K562 (cell line): ENCODE measurements around the gene TXNRD2. TPM values are rescaled to one million over a fixed set of nuclear protein-coding genes. Genes with fewer than 3 reads are reported as not detected.

ENCODE experiments used
- CHD2 ChIP-seq: IDR thresholded peaks from 2 replicates; pipeline ENCODE4 v1.6.1; 2011; ENCODE audit warnings: low read depth, low read length
- ETV5 ChIP-seq: sonication (generic); formaldehyde crosslinking; IDR thresholded peaks from 2 replicates; pipeline ENCODE4 v1.4.0; 2020; ENCODE audit warnings: low read depth, mild to moderate bottlenecking, missing genetic modification reagents
- FOXK1 ChIP-seq: sonication (generic); formaldehyde crosslinking; IDR thresholded peaks from 2 replicates; pipeline ENCODE4 v1.8.0; 2022; ENCODE audit warnings: missing genetic modification reagents, mild to moderate bottlenecking, borderline replicate concordance
- HDGF ChIP-seq: fragments of 450-650 bp; IDR thresholded peaks from 2 replicates; pipeline ENCODE4 v1.6.1; 2016
- IFI16 ChIP-seq: fragments of 250-450 bp; sonication (Bioruptor Pico); IDR thresholded peaks from 2 replicates; pipeline ENCODE4 v2.1.2; 2022; ENCODE audit warnings: mild to moderate bottlenecking, inconsistent platforms
- LCOR ChIP-seq: sonication (generic); formaldehyde crosslinking; IDR thresholded peaks from 2 replicates; pipeline ENCODE4 v1.8.0; 2022; ENCODE audit warnings: mild to moderate bottlenecking, missing genetic modification reagents
- MXI1 ChIP-seq: IDR thresholded peaks from 2 replicates; pipeline ENCODE4 v1.6.1; 2011; ENCODE audit warnings: low read depth, mild to moderate bottlenecking, improper control_type of control experiment, low read length
- NBN ChIP-seq: fragments of 450-650 bp; IDR thresholded peaks from 2 replicates; pipeline ENCODE4 v1.6.1; 2016; ENCODE audit warnings: low read depth, mild to moderate bottlenecking
- NFIC ChIP-seq: fragments of 450-650 bp; IDR thresholded peaks from 2 replicates; pipeline ENCODE4 v1.6.1; 2017; ENCODE audit warnings: mild to moderate bottlenecking, inconsistent platforms
- PRPF4 ChIP-seq: fragments of 200-400 bp; formaldehyde crosslinking; IDR thresholded peaks from one replicate; pipeline ENCODE4 v1.6.1; 2017; ENCODE audit warnings: low read length, low read depth, mild to moderate bottlenecking; ENCODE audit not compliant: insufficient read depth, poor library complexity, severe bottlenecking
- RBM14 ChIP-seq: fragments of 200-400 bp; formaldehyde crosslinking; IDR thresholded peaks from 2 replicates; pipeline ENCODE4 v1.6.1; 2018; ENCODE audit warnings: low read depth, mild to moderate bottlenecking, low read length, moderate library complexity, borderline replicate concordance; ENCODE audit not compliant: insufficient read depth
- RHOXF2B ChIP-seq: fragments of 250-450 bp; sonication (Bioruptor Pico); conservative IDR thresholded peaks from 2 replicates; pipeline ENCODE4 v1.5.1; 2021
- STAG1 ChIP-seq: sonication (generic); formaldehyde crosslinking; IDR thresholded peaks from 2 replicates; pipeline ENCODE4 v1.5.0; 2020; ENCODE audit warnings: missing genetic modification reagents, borderline replicate concordance
- ZFP36 ChIP-seq: fragments of 150-350 bp; IDR thresholded peaks from 2 replicates; pipeline ENCODE4 v1.6.1; 2018; ENCODE audit warnings: low read length, low read depth; ENCODE audit not compliant: partially characterized antibody
- ZNF12 ChIP-seq: sonication (generic); formaldehyde crosslinking; IDR thresholded peaks from 2 replicates; pipeline ENCODE4 v1.4.0; 2020; ENCODE audit warnings: mild to moderate bottlenecking, missing genetic modification reagents
- ZNF174 ChIP-seq: fragments of 250-450 bp; sonication (Bioruptor Pico); IDR thresholded peaks from 2 replicates; pipeline ENCODE4 v1.4.0; 2020; ENCODE audit warnings: mild to moderate bottlenecking
- ZNF431 ChIP-seq: sonication (generic); formaldehyde crosslinking; IDR thresholded peaks from 2 replicates; pipeline ENCODE4 v1.8.0; 2022; ENCODE audit warnings: mild to moderate bottlenecking, missing genetic modification reagents
- ZNF717 ChIP-seq: fragments of 250-450 bp; sonication (Bioruptor Pico); IDR thresholded peaks from 2 replicates; pipeline ENCODE4 v1.5.0; 2021
- polyA plus RNA-seq, 8 experiments: library from polyadenylated mRNA; depleted of rRNA in 4 of 8; stranded (reverse) in 5 of 8; unstranded in 3 of 8; fragments of >200 nt; fragmentation: Nextera tagmentation in 2 of 8; fragmentation: Illumina TruSeq in 1 of 8; extraction: Ambion mirVana in 2 of 8; extraction: Trizol in 1 of 8; gene quantifications; 2 replicates each; pipeline versions ENCODE4 v1.2.1 to v1.2.3, GENCODE V29; 2011 to 2014; ENCODE audit warnings: inconsistent platforms in 1 of 8, missing spikeins in 1 of 8
- total RNA-seq, 7 experiments: library from RNA; depleted of rRNA in 6 of 7; stranded (reverse); fragments of >200 nt in 6 of 7; fragmentation: Illumina TruSeq in 2 of 7; extraction: Trizol in 2 of 7; gene quantifications; 2 replicates each; pipeline versions ENCODE4 v1.2.1 to v1.2.3, GENCODE V29; 2011 to 2021; ENCODE audit warnings: low replicate concordance in 1 of 7
- TF ChIP-seq, protein P1 (sequence below): fragments of 450-650 bp; formaldehyde crosslinking; IDR thresholded peaks from 2 replicates; pipeline ENCODE4 v1.4.0; 2020; ENCODE audit warnings: mild to moderate bottlenecking, moderate library complexity
- TF ChIP-seq, protein P2 (sequence below): fragments of 250-450 bp; sonication (Bioruptor Pico); IDR thresholded peaks from 2 replicates; pipeline ENCODE4 v1.4.0; 2020; ENCODE audit warnings: mild to moderate bottlenecking, moderate library complexity, borderline replicate concordance
- TF ChIP-seq, protein P3 (sequence below): fragments of 250-450 bp; sonication (Bioruptor Pico); IDR thresholded peaks from 2 replicates; pipeline ENCODE4 v1.5.1; 2021; ENCODE audit warnings: mild to moderate bottlenecking
- TF ChIP-seq, protein P4 (sequence below): sonication (generic); formaldehyde crosslinking; IDR thresholded peaks from 2 replicates; pipeline ENCODE4 v1.9.0; 2022; ENCODE audit warnings: mild to moderate bottlenecking, missing genetic modification reagents

TXNRD2 gene
- total and polyA plus RNA-seq, 9 of the 15 experiments (the other 6 are each of a cell fraction or from before 2014, with no cell fraction given): 3.3 to 80.2 (median 49.4) TPM

DNA sequence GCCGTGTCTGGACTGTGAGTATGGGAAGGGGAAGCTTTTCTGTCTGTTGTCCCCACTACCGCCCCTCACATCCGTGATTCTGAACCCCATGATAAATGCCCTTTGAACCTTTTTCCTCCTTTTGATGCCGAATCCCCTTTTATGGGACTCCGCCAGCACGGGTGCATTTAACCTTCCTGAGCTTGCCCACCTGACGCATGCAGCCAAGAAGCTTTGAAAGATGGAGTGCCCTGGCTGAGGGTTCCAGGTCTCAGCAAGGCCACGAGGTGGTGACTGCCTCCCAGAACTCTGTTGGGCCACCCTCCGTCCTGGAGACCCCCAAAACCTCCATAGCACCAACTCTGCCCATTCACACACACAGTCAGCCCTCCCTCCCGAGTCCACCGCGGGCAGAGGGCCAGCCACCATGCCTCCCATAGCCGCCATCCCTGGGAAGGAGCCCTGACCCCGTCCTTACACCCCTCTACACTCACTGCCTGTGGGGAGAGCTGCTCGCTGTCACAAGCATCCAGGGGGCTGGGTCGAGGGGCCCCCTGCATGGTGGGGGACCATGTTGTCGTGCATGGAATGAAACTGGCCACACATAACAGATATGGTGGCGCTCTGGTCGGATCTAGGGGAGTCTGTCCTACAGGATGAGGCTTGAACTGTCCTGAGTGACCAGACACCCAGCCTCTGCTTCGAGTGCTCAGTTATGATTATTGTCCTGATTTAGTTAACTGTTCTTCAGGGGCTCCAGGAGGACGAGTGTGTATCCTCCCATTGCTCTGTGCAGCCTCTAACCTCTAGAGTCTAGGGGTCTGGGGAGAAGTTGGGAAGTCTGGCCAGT, 868 bp downstream of the TXNRD2 start (continued):
- TF ChIP-seq, protein P1, sequence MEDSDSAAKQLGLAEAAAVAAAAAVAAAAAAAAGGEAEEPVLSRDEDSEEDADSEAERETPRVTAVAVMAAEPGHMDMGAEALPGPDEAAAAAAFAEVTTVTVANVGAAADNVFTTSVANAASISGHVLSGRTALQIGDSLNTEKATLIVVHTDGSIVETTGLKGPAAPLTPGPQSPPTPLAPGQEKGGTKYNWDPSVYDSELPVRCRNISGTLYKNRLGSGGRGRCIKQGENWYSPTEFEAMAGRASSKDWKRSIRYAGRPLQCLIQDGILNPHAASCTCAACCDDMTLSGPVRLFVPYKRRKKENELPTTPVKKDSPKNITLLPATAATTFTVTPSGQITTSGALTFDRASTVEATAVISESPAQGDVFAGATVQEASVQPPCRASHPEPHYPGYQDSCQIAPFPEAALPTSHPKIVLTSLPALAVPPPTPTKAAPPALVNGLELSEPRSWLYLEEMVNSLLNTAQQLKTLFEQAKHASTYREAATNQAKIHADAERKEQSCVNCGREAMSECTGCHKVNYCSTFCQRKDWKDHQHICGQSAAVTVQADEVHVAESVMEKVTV (CRISPR knock-in tag): no peak
- TF ChIP-seq HDGF: no peak
- TF ChIP-seq, protein P2, sequence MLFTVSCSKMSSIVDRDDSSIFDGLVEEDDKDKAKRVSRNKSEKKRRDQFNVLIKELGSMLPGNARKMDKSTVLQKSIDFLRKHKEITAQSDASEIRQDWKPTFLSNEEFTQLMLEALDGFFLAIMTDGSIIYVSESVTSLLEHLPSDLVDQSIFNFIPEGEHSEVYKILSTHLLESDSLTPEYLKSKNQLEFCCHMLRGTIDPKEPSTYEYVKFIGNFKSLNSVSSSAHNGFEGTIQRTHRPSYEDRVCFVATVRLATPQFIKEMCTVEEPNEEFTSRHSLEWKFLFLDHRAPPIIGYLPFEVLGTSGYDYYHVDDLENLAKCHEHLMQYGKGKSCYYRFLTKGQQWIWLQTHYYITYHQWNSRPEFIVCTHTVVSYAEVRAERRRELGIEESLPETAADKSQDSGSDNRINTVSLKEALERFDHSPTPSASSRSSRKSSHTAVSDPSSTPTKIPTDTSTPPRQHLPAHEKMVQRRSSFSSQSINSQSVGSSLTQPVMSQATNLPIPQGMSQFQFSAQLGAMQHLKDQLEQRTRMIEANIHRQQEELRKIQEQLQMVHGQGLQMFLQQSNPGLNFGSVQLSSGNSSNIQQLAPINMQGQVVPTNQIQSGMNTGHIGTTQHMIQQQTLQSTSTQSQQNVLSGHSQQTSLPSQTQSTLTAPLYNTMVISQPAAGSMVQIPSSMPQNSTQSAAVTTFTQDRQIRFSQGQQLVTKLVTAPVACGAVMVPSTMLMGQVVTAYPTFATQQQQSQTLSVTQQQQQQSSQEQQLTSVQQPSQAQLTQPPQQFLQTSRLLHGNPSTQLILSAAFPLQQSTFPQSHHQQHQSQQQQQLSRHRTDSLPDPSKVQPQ (CRISPR knock-in tag): no peak
- no peak for TF ChIP-seq RHOXF2B (CRISPR knock-in tag)
- no peak for TF ChIP-seq RBM14
- TF ChIP-seq, protein P3, sequence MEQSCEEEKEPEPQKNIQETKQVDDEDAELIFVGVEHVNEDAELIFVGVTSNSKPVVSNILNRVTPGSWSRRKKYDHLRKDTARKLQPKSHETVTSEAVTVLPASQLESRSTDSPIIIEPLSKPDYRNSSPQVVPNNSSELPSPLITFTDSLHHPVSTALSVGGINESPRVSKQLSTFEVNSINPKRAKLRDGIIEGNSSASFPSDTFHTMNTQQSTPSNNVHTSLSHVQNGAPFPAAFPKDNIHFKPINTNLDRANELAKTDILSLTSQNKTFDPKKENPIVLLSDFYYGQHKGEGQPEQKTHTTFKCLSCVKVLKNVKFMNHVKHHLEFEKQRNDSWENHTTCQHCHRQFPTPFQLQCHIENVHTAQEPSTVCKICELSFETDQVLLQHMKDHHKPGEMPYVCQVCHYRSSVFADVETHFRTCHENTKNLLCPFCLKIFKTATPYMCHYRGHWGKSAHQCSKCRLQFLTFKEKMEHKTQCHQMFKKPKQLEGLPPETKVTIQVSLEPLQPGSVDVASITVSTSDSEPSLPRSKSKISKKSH (CRISPR knock-in tag): no peak
- TF ChIP-seq ZNF717 (CRISPR knock-in tag): no peak
- no peak for TF ChIP-seq PRPF4
- TF ChIP-seq, protein P4, sequence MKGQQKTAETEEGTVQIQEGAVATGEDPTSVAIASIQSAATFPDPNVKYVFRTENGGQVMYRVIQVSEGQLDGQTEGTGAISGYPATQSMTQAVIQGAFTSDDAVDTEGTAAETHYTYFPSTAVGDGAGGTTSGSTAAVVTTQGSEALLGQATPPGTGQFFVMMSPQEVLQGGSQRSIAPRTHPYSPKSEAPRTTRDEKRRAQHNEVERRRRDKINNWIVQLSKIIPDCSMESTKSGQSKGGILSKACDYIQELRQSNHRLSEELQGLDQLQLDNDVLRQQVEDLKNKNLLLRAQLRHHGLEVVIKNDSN (CRISPR knock-in tag): no peak
- TF ChIP-seq ZNF174 (CRISPR knock-in tag): no peak
- TF ChIP-seq IFI16 (CRISPR knock-in tag): no peak; the same call in 1 of the 2 replicates
- TF ChIP-seq STAG1 (CRISPR knock-in tag): no peak
- no peak for TF ChIP-seq NBN
- TF ChIP-seq NFIC: no peak
- no peak for TF ChIP-seq CHD2
- no peak for TF ChIP-seq FOXK1 (CRISPR knock-in tag)
- no peak for TF ChIP-seq ZNF431 (CRISPR knock-in tag)
- no peak for TF ChIP-seq LCOR (CRISPR knock-in tag)
- no peak for TF ChIP-seq ZFP36
- TF ChIP-seq MXI1: no peak
- no peak for TF ChIP-seq ZNF12 (CRISPR knock-in tag)
- TF ChIP-seq ETV5 (CRISPR knock-in tag): no peak
